Stimulated activated naive CD8-positive, alpha-beta T cell treated with anti-CD3 and anti-CD28 coated beads, Interleukin-15, Interleukin-2, amounts not matched to agents 100 U/mL and 50 U/mL, for 24 hours (primary cell): ENCODE data around the gene SMC5.
A peak's percentile ranks its signal among the peaks of the same experiment; 100 is the strongest.
"Not testable (repeated sequence)": the region's sequence is repeated elsewhere in the genome, so short reads cannot be mapped to it uniquely, and the experiment has no call there.

Source experiments
- ATAC-seq: fragments of 150-1000 bp; cut with Tn5 transposase; one replicate; pipeline ENCODE4 v1.10.0; 2021
- DNase-seq: peaks from one replicate; pipeline ENCODE4 v3.0.0; 2021

SMC5 gene

GRCh38 chr9:70258692-70259511 is at the start of gene SMC5:
Gene SMC5, plus strand, starts transcription at chr9:70258978. Its CDS starts 101 bp downstream, at chr9:70259079.
- peak; percentile 90 for DNase-seq
- ATAC-seq, result peak; percentile 87

- ATAC-seq (no peak), DNase-seq (no peak)
Observed at GRCh38 chr9:70217029-70217428, 41.7 kb upstream of the SMC5 start.

GRCh38 chr9:70218767-70219166 is 40.0 kb upstream of the SMC5 start:
- no peak for ATAC-seq
- DNase-seq, result no peak

- ATAC-seq, result no peak
- DNase-seq, result no peak
Observed at GRCh38 chr9:70220216-70220615, 38.6 kb upstream of the SMC5 start.

- ATAC-seq, result no peak
- DNase-seq, result no peak
Observed at GRCh38 chr9:70222354-70222753, 36.4 kb upstream of the SMC5 start.

- DNase-seq (no peak), ATAC-seq (no peak)
Observed at GRCh38 chr9:70228118-70228517, 30.7 kb upstream of the SMC5 start.

- no peak for DNase-seq
- no peak for ATAC-seq
Observed at GRCh38 chr9:70228611-70229010, 30.2 kb upstream of the SMC5 start.

- DNase-seq (no peak), ATAC-seq (no peak)
Observed at GRCh38 chr9:70229026-70229425, 29.8 kb upstream of the SMC5 start.

GRCh38 chr9:70229579-70229978 is 29.2 kb upstream of the SMC5 start:
- ATAC-seq (no peak), DNase-seq (no peak)

- DNase-seq, result no peak
- no peak for ATAC-seq
Observed at GRCh38 chr9:70232476-70232875, 26.3 kb upstream of the SMC5 start.

- not testable (repeated sequence) for DNase-seq, ATAC-seq
Observed at GRCh38 chr9:70234208-70234607, 24.6 kb upstream of the SMC5 start.

- not testable (repeated sequence) for DNase-seq
Observed at GRCh38 chr9:70245952-70246351, 12.8 kb upstream of the SMC5 start.

GRCh38 chr9:70250221-70250620 is 8.6 kb upstream of the SMC5 start:
- no peak for DNase-seq
- no peak for ATAC-seq

More at GRCh38 chr9:70245952-70246351, 12.8 kb upstream of the SMC5 start:
- not testable (repeated sequence) for ATAC-seq

GRCh38 chr9:70255486-70255885 is 3.3 kb upstream of the SMC5 start:
- DNase-seq (no peak), ATAC-seq (no peak)

GRCh38 chr9:70256123-70256551 is 2.6 kb upstream of the SMC5 start:
- ATAC-seq, result no peak
- no peak for DNase-seq

GRCh38 chr9:70257502-70257901 is 1.3 kb upstream of the SMC5 start:
- ATAC-seq (no peak), DNase-seq (no peak)

GRCh38 chr9:70257991-70258691 is 637 bp upstream of the SMC5 start:
- DNase-seq, result peak; percentile 30

GRCh38 chr9:70259512-70259802 is 679 bp downstream of the SMC5 start:
- DNase-seq, result no peak

More at GRCh38 chr9:70257991-70258691, 637 bp upstream of the SMC5 start:
- peak; percentile 41 for ATAC-seq

GRCh38 chr9:70260007-70260443 is 1.2 kb downstream of the SMC5 start:
- no peak for DNase-seq
- ATAC-seq, result no peak

More at GRCh38 chr9:70259512-70259802, 679 bp downstream of the SMC5 start:
- no peak for ATAC-seq

- DNase-seq (no peak), ATAC-seq (no peak)
Observed at GRCh38 chr9:70260606-70261005, 1.8 kb downstream of the SMC5 start.

GRCh38 chr9:70261131-70261870 is 2.5 kb downstream of the SMC5 start:
- DNase-seq, result no peak
- ATAC-seq, result no peak

GRCh38 chr9:70262366-70262765 is 3.6 kb downstream of the SMC5 start:
- ATAC-seq (no peak), DNase-seq (no peak)

GRCh38 chr9:70262948-70263347 is 4.2 kb downstream of the SMC5 start:
- ATAC-seq (no peak), DNase-seq (no peak)
